MM.1S (cell line): ENCODE data around the gene BBS2.

Source experiments
- DNase-seq: peaks from one replicate; pipeline ENCODE4 v3.0.0-alpha.2; 2015
- H2AFZ ChIP-seq: fragments of 300-600 bp; sonication (generic); 2 replicates; pipeline ENCODE4 v1.6.0; 2016; ENCODE audit warnings: antibody characterized with exemption, low read length
- H3F3A ChIP-seq: fragments of 300-600 bp; sonication (generic); 2 replicates; pipeline ENCODE4 v1.6.1; 2016; ENCODE audit warnings: mild to moderate bottlenecking, antibody characterized with exemption, low read length, moderate library complexity, mixed read lengths; ENCODE audit not compliant: insufficient read depth
- H3K27ac ChIP-seq: fragments of 300-600 bp; sonication (generic); 2 replicates; pipeline ENCODE4 v1.5.1; 2016; ENCODE audit warnings: mild to moderate bottlenecking, low read length
- H3K27me3 ChIP-seq: fragments of 300-600 bp; sonication (generic); replicated peaks from 2 replicates; pipeline ENCODE4 v1.6.0; 2016; ENCODE audit warnings: low read length; ENCODE audit not compliant: insufficient read depth
- H3K36me3 ChIP-seq: fragments of 300-600 bp; sonication (generic); replicated peaks from 2 replicates; pipeline ENCODE4 v1.6.1; 2016; ENCODE audit warnings: mild to moderate bottlenecking, low read length, mixed read lengths; ENCODE audit not compliant: insufficient read depth
- H3K4me1 ChIP-seq: fragments of 300-600 bp; sonication (generic); 2 replicates; pipeline ENCODE4 v1.6.1; 2016; ENCODE audit warnings: low read length, mixed read lengths
- H3K4me2 ChIP-seq: fragments of 300-600 bp; sonication (generic); 2 replicates; pipeline ENCODE4 v1.6.0; 2016; ENCODE audit warnings: low read depth, low read length
- H3K4me3 ChIP-seq: fragments of 300-600 bp; sonication (generic); 2 replicates; pipeline ENCODE4 v1.5.1; 2016; ENCODE audit warnings: low read length, mixed read lengths
- H3K79me2 ChIP-seq: fragments of 300-600 bp; sonication (generic); 2 replicates; pipeline ENCODE4 v1.6.1; 2016; ENCODE audit warnings: mixed run types, low read length, mixed read lengths
- H3K9ac ChIP-seq: fragments of 300-600 bp; sonication (generic); 2 replicates; pipeline ENCODE4 v1.6.1; 2016; ENCODE audit warnings: low read length, mixed read lengths
- H3K9me2 ChIP-seq: fragments of 300-600 bp; sonication (generic); replicated peaks from 2 replicates; pipeline ENCODE4 v1.6.1; 2016; ENCODE audit warnings: mild to moderate bottlenecking, low read length, mixed read lengths; ENCODE audit not compliant: insufficient read depth
- H3K9me3 ChIP-seq: fragments of 300-600 bp; sonication (generic); replicated peaks from 2 replicates; pipeline ENCODE4 v1.6.1; 2016; ENCODE audit warnings: mild to moderate bottlenecking, low read length, mixed read lengths; ENCODE audit not compliant: insufficient read depth
- H4K20me1 ChIP-seq: fragments of 300-600 bp; sonication (generic); 2 replicates; pipeline ENCODE4 v1.6.1; 2016; ENCODE audit warnings: mild to moderate bottlenecking, low read length, moderate library complexity, mixed read lengths; ENCODE audit not compliant: insufficient read depth
- CTCF ChIP-seq: fragments of 300-600 bp; sonication (generic); IDR thresholded peaks from 2 replicates; pipeline ENCODE4 v1.5.1; 2016; ENCODE audit warnings: antibody characterized with exemption, low read length, mixed read lengths
- EZH2 ChIP-seq: fragments of 300-600 bp; sonication (generic); optimal IDR thresholded peaks from 2 replicates; pipeline ENCODE3; 2017; ENCODE audit warnings: low read depth, mild to moderate bottlenecking, antibody characterized with exemption, low read length, mixed read lengths
- EZH2phosphoT487 ChIP-seq: fragments of 300-600 bp; sonication (generic); IDR thresholded peaks from 2 replicates; pipeline ENCODE4 v1.6.1; 2018; ENCODE audit warnings: antibody characterized with exemption, low read length

Gene BBS2

GRCh38 chr16:56436258-56436657 is 83.6 kb downstream of the BBS2 start:
- 0 out of 2 replicates have a peak, but pooled peaks cover 4% of the 10 kb centered on the region for H3K79me2 ChIP-seq

More at GRCh38 chr16:56436258-56436657, 83.6 kb downstream of the BBS2 start:
- no peak overlapping the region for H3K27ac ChIP-seq
- H3K4me3 ChIP-seq = no peak overlapping the region
- no peaks in the 10 kb centered on the region for H3K27me3 ChIP-seq
- H3K4me2 ChIP-seq = no peak overlapping the region
- H3F3A ChIP-seq = no peaks in the 10 kb centered on the region
- no peak overlapping the region for H2AFZ ChIP-seq
- TF ChIP-seq CTCF (no peak), EZH2phosphoT487 (no peak), EZH2 (no peak)
- no peaks in the 10 kb centered on the region for H4K20me1 ChIP-seq
- H3K9me3 ChIP-seq = no peaks in the 10 kb centered on the region
- no peaks in the 10 kb centered on the region for H3K4me1 ChIP-seq
- no peak for DNase-seq
- no peak overlapping the region for H3K9ac ChIP-seq
- H3K36me3 ChIP-seq = peaks cover 3% of the 10 kb centered on the region
- no peaks in the 10 kb centered on the region for H3K9me2 ChIP-seq
